Pulmonary artery endothelial cell (primary cell): Measurements from ENCODE around the gene CLSTN1. TPM values are rescaled to one million over a fixed set of nuclear protein-coding genes. Genes with fewer than 3 reads are reported as not detected.

ENCODE experiments used
- DNase-seq: peaks from one replicate; pipeline ENCODE4 v3.0.0-alpha.2; 2011; ENCODE audit warnings: low read depth, low spot score
- total RNA-seq: library from RNA; depleted of rRNA; stranded (reverse); fragments of >200 nt; gene quantifications from 2 replicates; pipeline ENCODE4 v1.2.3, GENCODE V29; 2014

Gene CLSTN1
- total RNA-seq, 1 donor from 2014 or later = 79.8 TPM

DNA sequence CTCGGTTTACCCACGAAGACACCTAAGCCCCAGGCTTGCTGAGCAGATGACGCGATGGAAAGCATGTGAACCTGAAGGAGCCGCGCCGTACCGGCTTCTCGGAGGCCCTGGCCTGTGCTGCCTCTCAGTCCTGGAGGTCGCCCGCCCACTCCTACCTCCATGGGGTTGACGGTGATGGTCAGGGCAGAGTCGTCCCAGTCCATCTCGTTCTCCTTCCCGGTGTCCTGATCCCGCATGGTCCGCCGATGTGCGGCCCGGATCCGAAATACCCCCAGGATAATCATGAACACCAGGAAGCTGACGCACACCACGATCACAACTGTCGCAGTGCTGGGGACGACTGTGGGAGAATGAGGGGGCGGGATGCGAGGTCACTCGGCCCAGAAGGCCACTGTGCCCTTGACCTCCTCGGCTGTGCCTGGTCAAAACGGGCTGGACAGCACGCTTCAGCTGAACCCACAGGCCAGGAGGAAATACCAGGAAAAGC lies 92.7 kb downstream of the CLSTN1 start:
- no peak for DNase-seq

DNA sequence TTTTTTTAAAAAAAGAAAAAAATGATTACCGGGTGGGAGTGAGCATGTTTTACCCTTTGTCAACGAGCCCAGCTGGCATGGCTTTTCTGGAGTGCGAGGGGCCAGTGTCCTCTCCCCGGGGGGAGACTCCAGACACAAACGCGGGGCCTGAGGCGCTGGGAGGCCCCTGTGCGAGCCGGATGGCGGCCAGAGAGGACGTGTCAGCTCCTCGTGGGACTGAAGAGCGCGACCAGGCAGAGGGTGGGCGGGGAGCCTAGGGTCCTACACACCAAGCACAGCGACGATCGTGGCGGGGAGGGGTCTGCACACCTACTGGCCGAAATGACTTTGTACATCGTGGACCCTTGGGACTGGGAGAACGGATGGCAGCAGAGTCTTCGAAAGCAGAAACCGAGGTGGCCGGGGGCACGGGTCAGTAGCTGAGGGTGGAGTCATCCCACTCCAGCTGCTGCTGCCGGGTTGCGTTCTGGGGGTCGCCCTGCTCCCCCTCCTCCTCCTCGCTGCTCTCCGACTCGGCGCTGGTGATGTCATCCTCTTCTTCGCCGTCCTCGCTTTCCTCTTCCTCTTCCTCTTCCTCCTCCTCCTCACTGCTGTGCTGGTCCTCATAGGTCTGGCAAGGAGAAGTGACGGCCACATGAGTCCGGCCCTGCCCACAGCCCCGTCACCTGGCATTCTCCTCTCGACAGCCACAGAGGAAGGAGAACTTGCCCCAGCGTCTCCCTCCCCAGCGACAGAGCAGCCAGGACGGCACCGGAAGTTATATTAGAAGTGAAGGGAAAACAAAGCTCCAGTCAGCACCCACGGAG lies 93.5 kb downstream of the CLSTN1 start:
- no peak for DNase-seq

DNA sequence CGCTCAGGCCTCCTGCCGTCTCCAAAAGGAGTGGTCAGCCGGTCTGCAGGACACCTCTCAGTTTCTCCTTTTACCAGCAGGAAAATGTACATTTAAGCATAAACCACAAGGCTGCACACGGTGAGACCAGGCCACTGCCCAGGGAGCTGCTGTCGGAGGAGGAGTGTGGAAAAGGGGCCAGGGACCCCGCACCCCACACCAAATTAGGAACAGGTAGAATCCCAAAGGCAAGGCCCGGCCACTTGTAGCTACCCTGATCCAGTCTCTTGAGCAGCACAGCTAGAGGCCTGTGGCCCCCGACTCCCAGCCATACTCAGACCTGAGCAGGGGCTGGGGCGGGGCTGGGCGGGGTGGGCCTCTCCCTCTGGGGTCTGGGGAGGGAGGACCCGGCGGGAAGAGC lies 94.2 kb downstream of the CLSTN1 start:
- no peak for DNase-seq

DNA sequence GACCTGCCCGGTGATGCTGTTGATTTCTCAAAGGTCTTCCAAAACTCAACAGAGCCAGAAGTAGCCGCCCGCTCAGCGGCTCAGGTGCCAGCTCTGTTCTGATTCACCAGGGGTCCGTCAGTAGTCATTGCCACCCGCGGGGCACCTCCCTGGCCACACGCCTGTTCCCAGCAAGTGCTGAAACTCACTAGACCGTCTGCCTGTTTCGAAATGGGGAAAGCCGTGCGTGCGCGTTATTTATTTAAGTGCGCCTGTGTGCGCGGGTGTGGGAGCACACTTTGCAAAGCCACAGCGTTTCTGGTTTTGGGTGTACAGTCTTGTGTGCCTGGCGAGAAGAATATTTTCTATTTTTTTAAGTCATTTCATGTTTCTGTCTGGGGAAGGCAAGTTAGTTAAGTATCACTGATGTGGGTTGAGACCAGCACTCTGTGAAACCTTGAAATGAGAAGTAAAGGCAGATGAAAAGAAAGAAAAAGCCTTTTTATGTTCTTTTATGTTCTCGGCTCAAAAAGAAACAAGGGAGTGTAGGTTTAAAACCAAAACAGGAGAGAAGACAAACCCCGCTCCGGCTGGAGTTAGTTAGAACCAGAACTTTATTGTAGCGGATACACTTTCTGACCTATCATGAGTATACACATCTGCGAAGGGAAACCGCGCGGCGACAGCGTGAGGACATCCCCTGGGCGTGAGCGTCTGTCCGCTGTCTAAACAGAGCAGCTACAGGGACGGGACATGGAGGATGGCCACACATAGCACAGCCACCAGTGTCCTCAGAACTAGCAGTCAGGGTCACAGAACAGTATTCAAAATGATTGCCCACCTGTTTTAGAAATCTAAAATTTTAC lies 95.1 kb downstream of the CLSTN1 start:
- DNase-seq = no peak

DNA sequence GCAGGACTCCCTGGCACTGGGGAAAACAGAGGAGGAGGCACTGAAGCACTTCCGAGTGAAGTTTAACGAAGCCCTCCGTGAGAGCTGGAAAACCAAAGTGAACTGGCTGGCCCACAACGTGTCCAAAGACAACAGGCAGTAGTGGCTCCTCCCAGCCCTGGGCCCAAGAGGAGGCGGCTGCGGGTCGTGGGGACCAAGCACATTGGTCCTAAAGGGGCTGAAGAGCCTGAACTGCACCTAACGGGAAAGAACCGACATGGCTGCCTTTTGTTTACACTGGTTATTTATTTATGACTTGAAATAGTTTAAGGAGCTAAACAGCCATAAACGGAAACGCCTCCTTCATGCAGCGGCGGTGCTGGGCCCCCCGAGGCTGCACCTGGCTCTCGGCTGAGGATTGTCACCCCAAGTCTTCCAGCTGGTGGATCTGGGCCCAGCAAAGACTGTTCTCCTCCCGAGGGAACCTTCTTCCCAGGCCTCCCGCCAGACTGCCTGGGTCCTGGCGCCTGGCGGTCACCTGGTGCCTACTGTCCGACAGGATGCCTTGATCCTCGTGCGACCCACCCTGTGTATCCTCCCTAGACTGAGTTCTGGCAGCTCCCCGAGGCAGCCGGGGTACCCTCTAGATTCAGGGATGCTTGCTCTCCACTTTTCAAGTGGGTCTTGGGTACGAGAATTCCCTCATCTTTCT lies 96.7 kb downstream of the CLSTN1 start:
- no peak for DNase-seq

DNA sequence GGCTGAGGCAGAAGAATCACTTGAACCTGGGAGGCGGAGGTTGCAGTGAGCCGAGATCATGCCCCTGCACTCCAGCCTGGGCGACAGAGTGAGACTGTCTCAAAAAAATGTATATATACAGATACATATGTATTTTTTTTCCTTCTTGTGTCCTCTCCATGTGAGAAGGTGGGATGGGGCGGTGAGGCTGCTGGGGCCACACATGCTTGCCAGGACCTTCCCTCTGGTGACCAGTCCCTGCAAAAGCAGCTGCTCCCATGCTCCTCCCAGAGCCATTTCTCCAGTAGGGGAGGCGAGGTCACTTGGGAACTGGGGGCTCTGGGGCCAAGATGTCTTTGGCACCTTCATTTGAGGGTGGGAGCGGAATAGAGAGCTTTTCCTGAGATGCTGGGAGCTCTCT lies 97.4 kb downstream of the CLSTN1 start:
- DNase-seq = no peak

DNA sequence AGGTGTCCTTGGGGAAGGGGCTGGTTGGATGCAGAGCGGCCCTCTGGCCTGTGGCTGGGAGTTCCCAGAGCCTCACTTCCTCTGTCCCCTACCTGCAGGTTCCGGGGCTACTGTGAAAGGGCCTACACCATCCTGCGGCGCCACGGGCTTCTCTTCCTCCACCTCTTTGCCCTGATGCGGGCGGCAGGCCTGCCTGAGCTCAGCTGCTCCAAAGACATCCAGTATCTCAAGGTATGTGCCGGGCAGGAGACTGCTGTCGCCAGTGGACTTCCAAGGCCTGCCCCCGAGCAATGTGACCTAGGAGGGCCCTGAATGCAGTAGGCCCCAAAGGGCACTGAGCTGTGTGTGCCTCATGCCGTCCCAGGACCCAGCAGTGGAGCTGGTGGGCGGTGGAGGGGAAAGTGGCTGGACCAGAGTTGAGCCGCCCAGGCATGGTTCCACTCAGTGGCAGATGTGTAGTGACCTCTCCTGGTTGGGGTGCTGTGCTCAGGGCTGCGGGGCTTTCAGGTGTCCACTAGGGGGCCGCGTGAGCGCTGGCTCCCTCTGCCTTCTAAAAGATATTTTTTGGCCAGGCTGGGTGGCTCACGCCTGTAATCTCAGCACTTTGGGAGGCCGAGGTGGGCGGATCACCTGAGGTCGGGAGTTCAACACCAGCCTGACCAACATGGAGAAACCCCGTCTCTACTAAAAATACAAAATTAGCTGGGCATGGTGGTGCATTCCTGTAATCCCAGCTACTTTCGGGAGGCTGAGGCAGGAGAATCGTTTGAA lies 98.9 kb downstream of the CLSTN1 start:
- DNase-seq = no peak

DNA sequence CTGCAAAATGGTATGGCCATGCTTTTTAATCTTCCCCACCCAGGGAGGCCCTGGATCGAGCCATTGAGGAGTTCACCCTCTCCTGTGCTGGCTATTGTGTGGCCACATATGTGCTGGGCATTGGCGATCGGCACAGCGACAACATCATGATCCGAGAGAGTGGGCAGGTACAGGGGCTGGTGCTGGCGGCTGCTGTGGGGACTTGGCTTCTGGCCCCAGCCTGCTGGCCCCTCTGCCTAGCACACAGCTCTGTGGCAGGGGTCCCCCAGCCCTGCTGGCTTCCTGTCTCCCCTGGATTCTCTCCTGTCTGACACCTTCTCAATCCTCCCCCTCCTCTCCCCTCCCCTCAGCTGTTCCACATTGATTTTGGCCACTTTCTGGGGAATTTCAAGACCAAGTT lies 99.8 kb downstream of the CLSTN1 start:
- no peak for DNase-seq

DNA sequence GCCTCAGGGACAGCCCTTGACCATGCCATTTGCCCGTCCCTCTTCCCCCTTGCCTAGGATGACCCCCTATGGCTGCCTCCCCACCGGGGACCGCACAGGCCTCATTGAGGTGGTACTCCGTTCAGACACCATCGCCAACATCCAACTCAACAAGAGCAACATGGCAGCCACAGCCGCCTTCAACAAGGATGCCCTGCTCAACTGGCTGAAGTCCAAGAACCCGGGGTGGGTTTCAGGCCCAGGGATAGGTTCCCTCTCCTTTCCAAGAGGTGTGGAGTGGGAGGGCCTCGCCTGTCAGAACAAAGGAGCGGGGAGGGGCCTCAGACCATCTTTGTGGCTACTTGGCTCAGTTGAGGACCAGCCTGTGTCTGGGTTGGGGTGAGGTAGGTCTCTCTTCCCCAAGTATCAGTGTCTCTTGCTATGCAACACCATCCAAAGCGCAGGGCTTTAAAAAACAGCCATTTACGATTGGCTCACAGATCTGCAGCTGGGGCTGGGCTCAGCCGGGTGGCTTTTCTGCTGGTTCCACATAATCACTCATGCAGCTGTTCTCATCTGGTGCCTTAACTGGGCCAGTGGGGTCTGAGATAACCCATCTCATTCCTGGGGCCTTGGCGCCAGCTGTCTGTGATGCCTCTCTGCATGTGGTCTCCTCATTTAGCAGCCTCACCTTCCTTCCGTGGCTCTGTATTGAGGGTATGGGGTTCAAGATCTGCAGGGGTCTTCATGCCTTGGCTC lies 100.5 kb downstream of the CLSTN1 start:
- no peak for DNase-seq

DNA sequence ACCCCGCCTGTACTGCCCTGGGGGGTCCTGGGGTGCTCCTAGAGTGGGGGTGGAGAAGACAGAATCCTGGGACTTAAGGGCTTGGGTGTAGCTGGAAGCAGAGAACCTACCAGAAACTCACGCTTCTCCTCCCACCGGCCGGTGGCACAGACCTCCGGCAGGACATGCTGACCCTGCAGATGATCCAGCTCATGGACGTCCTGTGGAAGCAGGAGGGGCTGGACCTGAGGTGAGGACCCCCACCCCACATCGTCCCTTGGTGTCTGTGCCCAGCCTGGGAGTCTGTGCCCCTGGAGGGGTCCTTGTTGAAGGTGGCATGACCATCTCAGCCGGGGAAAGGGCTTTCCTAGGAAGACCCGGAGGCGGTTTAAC lies 101.4 kb downstream of the CLSTN1 start:
- no peak for DNase-seq

DNA sequence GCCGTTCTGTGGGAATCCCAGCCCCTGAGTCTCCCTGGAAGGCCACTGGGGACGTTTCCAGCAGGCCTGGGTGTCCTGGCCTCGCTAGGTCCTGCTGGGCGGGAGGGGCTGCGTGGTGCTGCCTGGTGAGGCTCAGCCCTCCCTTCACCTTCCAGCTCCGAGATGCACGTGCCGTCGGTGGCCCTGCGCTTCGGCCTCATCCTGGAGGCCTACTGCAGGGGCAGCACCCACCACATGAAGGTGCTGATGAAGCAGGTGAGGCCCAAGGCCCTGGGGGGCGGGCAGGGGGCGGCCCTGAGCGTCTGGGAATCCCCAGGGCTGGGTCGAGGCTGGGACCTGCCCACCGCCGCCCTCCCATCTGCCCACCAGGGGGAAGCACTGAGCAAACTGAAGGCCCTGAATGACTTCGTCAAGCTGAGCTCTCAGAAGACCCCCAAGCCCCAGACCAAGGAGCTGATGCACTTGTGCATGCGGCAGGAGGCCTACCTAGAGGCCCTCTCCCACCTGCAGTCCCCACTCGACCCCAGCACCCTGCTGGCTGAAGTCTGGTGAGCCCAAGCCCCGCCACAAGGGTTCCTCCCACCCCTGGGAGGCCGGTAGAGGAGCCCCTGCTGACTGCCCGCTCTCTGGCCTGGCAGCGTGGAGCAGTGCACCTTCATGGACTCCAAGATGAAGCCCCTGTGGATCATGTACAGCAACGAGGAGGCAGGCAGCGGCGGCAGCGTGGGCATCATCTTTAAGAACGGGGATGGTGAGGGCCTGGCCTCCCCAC lies 102.0 kb downstream of the CLSTN1 start:
- DNase-seq = no peak

DNA sequence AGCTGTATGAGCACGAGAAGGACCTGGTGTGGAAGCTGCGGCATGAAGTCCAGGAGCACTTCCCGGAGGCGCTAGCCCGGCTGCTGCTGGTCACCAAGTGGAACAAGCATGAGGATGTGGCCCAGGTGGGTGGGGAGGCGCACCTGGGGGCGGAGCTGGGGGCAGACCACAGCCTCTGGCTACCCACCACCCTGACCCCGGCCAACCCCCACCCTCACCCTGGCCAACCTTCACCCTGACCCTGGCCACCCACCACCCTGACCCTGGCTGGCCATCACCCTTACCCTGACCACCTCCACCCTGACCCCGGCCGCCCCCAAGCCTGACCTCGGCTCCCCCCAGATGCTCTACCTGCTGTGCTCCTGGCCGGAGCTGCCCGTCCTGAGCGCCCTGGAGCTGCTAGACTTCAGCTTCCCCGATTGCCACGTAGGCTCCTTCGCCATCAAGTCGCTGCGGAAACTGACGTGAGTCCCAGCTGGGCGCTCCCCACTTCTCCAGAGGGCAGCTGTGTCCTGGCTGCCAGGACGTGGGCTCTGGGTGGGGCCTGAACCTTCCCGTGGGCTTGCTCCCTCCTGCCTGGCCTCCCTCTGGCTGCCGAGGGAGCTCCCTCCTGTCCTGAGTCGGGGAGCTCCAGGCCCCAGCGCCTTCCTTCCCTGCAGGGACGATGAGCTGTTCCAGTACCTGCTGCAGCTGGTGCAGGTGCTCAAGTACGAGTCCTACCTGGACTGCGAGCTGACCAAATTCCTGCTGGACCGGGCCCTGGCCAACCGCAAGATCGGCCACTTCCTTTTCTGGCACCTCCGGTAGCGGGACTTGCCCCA lies 102.8 kb downstream of the CLSTN1 start:
- DNase-seq = no peak

DNA sequence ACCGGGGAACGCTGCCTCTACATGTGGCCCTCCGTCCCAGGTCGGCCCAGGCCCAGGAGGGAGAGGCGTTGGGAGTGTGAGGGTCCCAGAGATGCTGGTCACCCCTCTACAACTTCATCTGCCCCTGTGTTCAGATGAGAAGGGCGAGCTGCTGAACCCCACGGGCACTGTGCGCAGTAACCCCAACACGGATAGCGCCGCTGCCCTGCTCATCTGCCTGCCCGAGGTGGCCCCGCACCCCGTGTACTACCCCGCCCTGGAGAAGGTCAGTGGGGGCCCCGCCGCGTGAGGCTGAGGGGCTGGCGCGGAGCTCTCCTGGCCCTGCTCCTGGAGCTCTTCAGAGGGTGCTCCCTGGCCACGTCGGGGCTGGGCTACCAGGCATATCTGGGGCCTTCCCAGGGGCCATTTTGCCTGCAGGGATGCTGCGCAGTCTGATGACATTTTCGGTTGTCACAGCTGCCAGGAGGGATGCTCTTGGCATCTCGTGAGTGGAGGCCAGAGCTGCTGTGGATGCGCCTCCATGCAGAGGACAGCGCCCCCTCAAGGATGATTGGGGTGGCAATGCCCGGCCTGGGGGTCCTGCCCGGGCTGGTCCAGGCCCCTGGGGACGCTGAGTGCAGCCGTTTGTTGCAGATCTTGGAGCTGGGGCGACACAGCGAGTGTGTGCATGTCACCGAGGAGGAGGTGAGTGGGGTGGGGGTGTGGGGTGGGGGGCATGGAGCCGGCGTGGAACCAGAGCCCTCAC lies 103.6 kb downstream of the CLSTN1 start:
- no peak for DNase-seq

DNA sequence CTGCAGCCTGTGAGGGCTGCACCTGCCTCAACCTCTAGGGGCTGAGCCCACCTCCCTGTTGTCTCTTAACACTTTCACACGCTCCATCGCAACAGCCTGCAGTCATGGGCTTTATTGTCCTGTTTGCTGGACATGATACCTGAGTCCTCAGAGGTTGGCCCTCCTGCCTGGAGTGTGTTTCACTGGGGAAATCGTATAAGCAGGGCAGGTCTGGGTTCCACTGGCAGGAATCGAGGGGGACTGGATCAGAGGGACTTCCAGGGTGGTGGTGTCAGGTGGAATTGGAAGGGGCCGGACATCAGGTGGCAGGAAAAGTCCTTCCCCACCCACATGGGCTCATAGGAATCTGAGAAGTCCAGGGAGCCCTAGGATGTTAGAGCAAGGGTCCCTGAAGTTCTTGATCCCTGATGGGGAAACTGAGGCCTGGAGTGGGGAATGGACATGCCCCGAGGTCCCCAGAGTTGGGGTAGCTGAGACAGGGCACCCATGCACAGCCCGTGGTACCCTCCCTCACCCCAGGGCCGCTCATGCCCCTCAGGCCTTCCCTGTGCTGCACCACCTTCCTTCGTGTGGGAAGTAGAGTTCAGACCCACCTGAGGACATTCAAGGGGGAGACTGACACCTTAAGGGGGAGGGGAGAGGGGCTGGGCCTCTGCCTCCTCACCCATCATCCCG lies 105.6 kb downstream of the CLSTN1 start:
- no peak for DNase-seq

DNA sequence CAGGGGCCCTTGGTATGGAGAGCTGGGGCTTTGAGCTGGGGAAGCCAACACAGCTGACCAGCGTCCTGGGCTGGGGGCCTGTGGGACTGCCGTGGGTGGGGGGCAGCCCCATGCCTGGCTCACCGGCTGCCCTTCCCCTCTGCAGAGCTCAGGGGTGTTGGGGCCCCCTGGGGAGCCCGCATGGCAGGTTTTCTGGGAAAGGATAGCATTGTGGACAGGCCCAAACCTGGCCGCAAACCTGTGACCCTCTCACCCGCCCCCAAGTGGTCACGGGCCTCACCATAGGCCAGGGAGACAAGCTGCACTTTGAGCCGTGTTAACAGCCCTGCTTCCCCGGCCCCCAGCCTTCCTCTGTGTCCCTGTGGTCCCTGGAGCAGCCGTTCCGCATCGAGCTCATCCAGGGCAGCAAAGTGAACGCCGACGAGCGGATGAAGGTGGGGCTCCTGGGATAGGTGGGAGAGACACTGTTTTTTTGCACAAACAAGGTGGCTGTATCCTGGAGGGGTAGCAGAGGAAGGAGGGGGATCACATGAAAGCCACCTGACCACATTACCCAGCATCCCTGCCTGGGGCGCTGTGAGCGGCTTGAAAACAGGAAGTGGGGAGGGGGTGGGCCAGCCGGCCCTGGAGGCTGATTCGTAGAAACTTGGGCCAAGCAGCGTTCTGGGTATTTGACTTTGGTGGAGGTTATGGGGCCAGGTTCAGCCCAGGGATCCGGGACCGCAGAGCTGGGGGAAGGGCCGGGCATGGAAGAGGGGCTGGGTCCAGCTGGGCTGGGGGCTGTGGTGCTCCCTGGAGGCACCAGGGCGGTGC lies 106.4 kb downstream of the CLSTN1 start:
- no peak for DNase-seq

DNA sequence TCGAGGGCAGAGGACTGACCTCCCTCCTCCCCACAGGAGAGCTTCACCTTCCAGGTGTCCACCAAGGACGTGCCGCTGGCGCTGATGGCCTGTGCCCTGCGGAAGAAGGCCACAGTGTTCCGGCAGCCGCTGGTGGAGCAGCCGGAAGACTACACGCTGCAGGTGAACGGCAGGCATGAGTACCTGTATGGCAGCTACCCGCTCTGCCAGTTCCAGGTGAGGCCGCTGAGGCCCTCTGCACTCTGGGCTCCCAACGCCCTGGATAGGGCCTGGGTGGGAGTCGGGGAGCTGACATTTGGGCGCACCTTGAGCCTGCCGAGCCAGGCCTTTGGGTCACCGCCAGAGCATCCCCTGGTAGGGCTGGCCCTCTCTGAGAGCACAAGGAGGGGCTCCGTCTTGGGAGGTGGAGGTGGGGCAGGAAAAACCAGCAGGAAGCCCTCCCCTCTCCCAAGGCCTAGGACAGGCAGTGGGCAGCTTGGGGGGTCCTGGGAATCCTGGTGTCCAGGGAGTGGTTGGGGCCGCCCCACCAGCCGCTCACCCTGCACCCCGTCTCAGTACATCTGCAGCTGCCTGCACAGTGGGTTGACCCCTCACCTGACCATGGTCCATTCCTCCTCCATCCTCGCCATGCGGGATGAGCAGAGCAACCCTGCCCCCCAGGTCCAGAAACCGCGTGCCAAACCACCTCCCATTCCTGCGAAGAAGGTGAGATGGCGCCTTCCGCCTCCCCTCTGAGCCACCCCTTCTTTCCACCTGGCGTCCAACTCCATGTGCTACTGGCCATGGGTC lies 107.2 kb downstream of the CLSTN1 start:
- DNase-seq = no peak
